ENCODE results near the gene IFT80. TPM values are rescaled to one million over a fixed set of nuclear protein-coding genes. Genes with fewer than 3 reads are reported as not detected.

Gene IFT80
- total and polyA plus RNA-seq, 2 donors (not counting 1 experiment from before 2014, with no cell fraction given): 17.7 to 44.1 TPM

DNA sequence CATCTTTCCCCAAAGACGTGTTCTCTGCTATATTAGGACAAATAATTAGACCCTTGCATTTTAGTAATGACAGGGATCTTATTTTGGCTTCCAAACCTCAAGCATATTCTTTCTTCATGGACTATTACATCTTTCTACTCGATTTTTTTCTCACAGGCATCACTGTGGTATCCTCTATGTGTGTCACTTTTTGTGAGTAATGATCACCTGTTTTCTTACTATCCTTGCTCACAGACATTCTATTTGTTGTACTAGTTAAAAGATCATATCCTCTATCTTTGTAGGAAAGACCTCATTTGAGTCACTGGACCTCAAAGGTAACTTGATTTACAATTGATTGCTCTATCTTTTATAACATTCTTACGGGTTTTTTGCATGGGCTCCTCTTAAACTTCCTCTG, 167.0 kb downstream of the IFT80 start:
- peaks cover 0 to 11% (median 2%) of the 10 kb centered on the region in 4 experiments for H3K27me3 ChIP-seq (replicated peaks in 1 of 4; ENCODE audit: control extremely low read depth in 1 of 4, control insufficient read depth in 3 of 4, insufficient read depth in 4 of 4, low read length in 3 of 4)
- no peak for DNase-seq
- Mint-ChIP-seq H3K9me3 (ENCODE audit: insufficient read depth) (no peaks in the 10 kb centered on the region), H3K27ac (no peak overlapping the region), H3K4me3 (no peak overlapping the region), H3K4me1 (no peaks in the 10 kb centered on the region), H3K27me3 (peaks cover 31% of the 10 kb centered on the region)
- H2AFZ ChIP-seq (ENCODE audit: insufficient read depth, low read depth, low read length, poor library complexity, severe bottlenecking): no peak overlapping the region
- no peaks in the 10 kb centered on the region for H3K79me2 ChIP-seq (ENCODE audit: control insufficient read depth, insufficient read depth, low read length)
- H3K9ac ChIP-seq (ENCODE audit: low read length): no peak overlapping the region
- no peak overlapping the region for H3K4me2 ChIP-seq (replicated peaks; ENCODE audit: low read depth, low read length, poor library complexity, severe bottlenecking)
- no peak overlapping the region for H3K27ac ChIP-seq (ENCODE audit: low read length in 2 of 2)
- H4K20me1 ChIP-seq (ENCODE audit: control insufficient read depth, insufficient read depth, low read length, poor library complexity, severe bottlenecking): no peaks in the 10 kb centered on the region
- no CpG with 5 or more reads among the region's 3 CpGs for WGBS (ENCODE audit: insufficient coverage)
- ChIA-PET CTCF (no interaction called here), POLR2A (no interaction called here)
- H3K36me3 ChIP-seq (replicated peaks in 1 of 2; ENCODE audit: control extremely low read depth in 1 of 2, control insufficient read depth in 1 of 2, extremely low read depth in 1 of 2, insufficient read depth in 2 of 2, low read length in 1 of 2): no peaks in the 10 kb centered on the region
- no peaks in the 10 kb centered on the region for H3K4me1 ChIP-seq (ENCODE audit: control insufficient read depth in 2 of 2, insufficient read depth in 2 of 2, low read length in 2 of 2)
- no peak for ATAC-seq (ENCODE audit: low read depth)
- H3K9me3 ChIP-seq (ENCODE audit: control extremely low read depth in 1 of 3, control insufficient read depth in 2 of 3, insufficient read depth in 1 of 3, low read length in 2 of 3): no peaks in the 10 kb centered on the region
- TF ChIP-seq EZH2 (IDR thresholded peaks at IDR 0.05; ENCODE audit: borderline replicate concordance, insufficient read depth, low read depth, low read length, poor library complexity, severe bottlenecking): no peak
- TF ChIP-seq, protein P1, sequence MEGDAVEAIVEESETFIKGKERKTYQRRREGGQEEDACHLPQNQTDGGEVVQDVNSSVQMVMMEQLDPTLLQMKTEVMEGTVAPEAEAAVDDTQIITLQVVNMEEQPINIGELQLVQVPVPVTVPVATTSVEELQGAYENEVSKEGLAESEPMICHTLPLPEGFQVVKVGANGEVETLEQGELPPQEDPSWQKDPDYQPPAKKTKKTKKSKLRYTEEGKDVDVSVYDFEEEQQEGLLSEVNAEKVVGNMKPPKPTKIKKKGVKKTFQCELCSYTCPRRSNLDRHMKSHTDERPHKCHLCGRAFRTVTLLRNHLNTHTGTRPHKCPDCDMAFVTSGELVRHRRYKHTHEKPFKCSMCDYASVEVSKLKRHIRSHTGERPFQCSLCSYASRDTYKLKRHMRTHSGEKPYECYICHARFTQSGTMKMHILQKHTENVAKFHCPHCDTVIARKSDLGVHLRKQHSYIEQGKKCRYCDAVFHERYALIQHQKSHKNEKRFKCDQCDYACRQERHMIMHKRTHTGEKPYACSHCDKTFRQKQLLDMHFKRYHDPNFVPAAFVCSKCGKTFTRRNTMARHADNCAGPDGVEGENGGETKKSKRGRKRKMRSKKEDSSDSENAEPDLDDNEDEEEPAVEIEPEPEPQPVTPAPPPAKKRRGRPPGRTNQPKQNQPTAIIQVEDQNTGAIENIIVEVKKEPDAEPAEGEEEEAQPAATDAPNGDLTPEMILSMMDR (IDR thresholded peaks at IDR 0.05): no peak
- intact Hi-C loops (cut with micrococcal nuclease): no loop called here
- H3K4me3 ChIP-seq (ENCODE audit: control extremely low read depth in 1 of 5, extremely low read depth in 1 of 5, insufficient read depth in 1 of 5, low read depth in 2 of 5, low read length in 4 of 5): no peak overlapping the region

DNA sequence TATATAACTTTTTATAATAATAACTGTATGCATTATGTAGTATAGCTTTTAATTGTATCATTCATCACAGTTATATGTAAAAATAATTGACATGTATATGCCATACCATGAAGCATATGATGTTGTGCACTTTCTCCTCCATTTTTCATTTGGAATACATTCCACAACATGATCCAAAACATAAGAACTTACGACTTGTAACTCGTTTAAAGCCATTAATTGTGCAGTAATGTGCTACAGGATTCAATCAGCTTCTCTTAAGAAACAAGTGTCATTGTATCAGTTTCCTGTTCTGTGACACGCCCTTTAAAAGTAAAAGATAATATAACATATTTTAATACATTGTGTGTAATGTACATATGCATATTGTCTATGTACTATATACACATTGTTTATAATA, 171.6 kb downstream of the IFT80 start:
- Histone ChIP-seq H3K9ac (ENCODE audit: low read length) (no peak overlapping the region), H3K9me3 (ENCODE audit: control extremely low read depth in 1 of 3, control insufficient read depth in 2 of 3, insufficient read depth in 1 of 3, low read length in 2 of 3) (peaks cover 0 to 5% (median 0%) of the 10 kb centered on the region in 3 donors), H2AFZ (ENCODE audit: insufficient read depth, low read depth, low read length, poor library complexity, severe bottlenecking) (no peak overlapping the region), H3K4me2 (replicated peaks; ENCODE audit: low read depth, low read length, poor library complexity, severe bottlenecking) (no peak overlapping the region), H4K20me1 (ENCODE audit: control insufficient read depth, insufficient read depth, low read length, poor library complexity, severe bottlenecking) (no peaks in the 10 kb centered on the region), H3K27ac (ENCODE audit: low read length in 2 of 2) (no peak overlapping the region), H3K36me3 (replicated peaks in 1 of 2; ENCODE audit: control extremely low read depth in 1 of 2, control insufficient read depth in 1 of 2, extremely low read depth in 1 of 2, insufficient read depth in 2 of 2, low read length in 1 of 2) (no peaks in the 10 kb centered on the region), H3K4me3 (ENCODE audit: control extremely low read depth in 1 of 5, extremely low read depth in 1 of 5, insufficient read depth in 1 of 5, low read depth in 2 of 5, low read length in 4 of 5) (no peak overlapping the region), H3K4me1 (ENCODE audit: control insufficient read depth in 2 of 2, insufficient read depth in 2 of 2, low read length in 2 of 2) (peaks cover 22 to 23% of the 10 kb centered on the region in 2 donors), H3K27me3 (replicated peaks in 1 of 4; ENCODE audit: control extremely low read depth in 1 of 4, control insufficient read depth in 3 of 4, insufficient read depth in 4 of 4, low read length in 3 of 4) (peaks cover 0 to 30% (median 30%) of the 10 kb centered on the region in 4 experiments), H3K79me2 (ENCODE audit: control insufficient read depth, insufficient read depth, low read length) (no peaks in the 10 kb centered on the region)
- H3K27ac Mint-ChIP-seq: no peak overlapping the region
- intact Hi-C loops (cut with micrococcal nuclease): loop anchor here (10.0 kb wide), 1 partner anchor 177 kb away; no protein-coding TSS in a partner anchor
- CTCF ChIA-PET: no interaction called here
- no peak for TF ChIP-seq EZH2 (IDR thresholded peaks at IDR 0.05; ENCODE audit: borderline replicate concordance, insufficient read depth, low read depth, low read length, poor library complexity, severe bottlenecking)
- TF ChIP-seq, protein P1 (IDR thresholded peaks at IDR 0.05): no peak
- no CpG with 5 or more reads among the region's 3 CpGs for WGBS (ENCODE audit: insufficient coverage)
- DNase-seq: no peak
- peaks cover 47% of the 10 kb centered on the region for H3K27me3 Mint-ChIP-seq
- ATAC-seq (ENCODE audit: low read depth): no peak
- no peaks in the 10 kb centered on the region for H3K9me3 Mint-ChIP-seq (ENCODE audit: insufficient read depth)
- H3K4me3 Mint-ChIP-seq: no peak overlapping the region
- POLR2A ChIA-PET: no interaction called here
- H3K4me1 Mint-ChIP-seq: peaks cover 21% of the 10 kb centered on the region
